ENCODE results near the gene TMEM141.
"Not testable (repeated sequence)": the region's sequence is repeated elsewhere in the genome, so short reads cannot be mapped to it uniquely, and the experiment has no call there.

The TMEM141 gene

GRCh38 chr9:136773386-136774044 lies 17.6 kb upstream of the TMEM141 start:
- no peak for DNase-seq (ENCODE audit: low read depth)

GRCh38 chr9:136774416-136775045 lies 16.6 kb upstream of the TMEM141 start:
- DNase-seq (ENCODE audit: low read depth): no peak

GRCh38 chr9:136775191-136775590 lies 16.0 kb upstream of the TMEM141 start:
- no peak for DNase-seq (ENCODE audit: low read depth)

- no peak for DNase-seq (ENCODE audit: low read depth)
These were observed 14.2 kb upstream of the TMEM141 start for GRCh38 chr9:136776947-136777346.

- DNase-seq (ENCODE audit: low read depth): no peak
These were observed 13.8 kb upstream of the TMEM141 start for GRCh38 chr9:136777359-136777758.

- no peak for DNase-seq (ENCODE audit: low read depth)
These were observed 11.3 kb upstream of the TMEM141 start for GRCh38 chr9:136779808-136780207.

- DNase-seq (ENCODE audit: low read depth): no peak
These were observed 8.7 kb upstream of the TMEM141 start for GRCh38 chr9:136782452-136782851.

GRCh38 chr9:136784249-136784996 lies 6.7 kb upstream of the TMEM141 start:
- DNase-seq (ENCODE audit: low read depth): no peak

GRCh38 chr9:136784997-136785361 lies 6.2 kb upstream of the TMEM141 start:
- no peak for DNase-seq (ENCODE audit: low read depth)

- not testable (repeated sequence) for DNase-seq (ENCODE audit: low read depth)
These were observed 5.4 kb upstream of the TMEM141 start for GRCh38 chr9:136785565-136786355.

GRCh38 chr9:136786451-136786850 lies 4.7 kb upstream of the TMEM141 start:
- DNase-seq (ENCODE audit: low read depth): no peak

GRCh38 chr9:136786983-136787382 lies 4.2 kb upstream of the TMEM141 start:
- not testable (repeated sequence) for DNase-seq (ENCODE audit: low read depth)

GRCh38 chr9:136787690-136788400 lies 3.3 kb upstream of the TMEM141 start:
- peak; percentile 24 for DNase-seq (ENCODE audit: low read depth)

- not testable (repeated sequence) for DNase-seq (ENCODE audit: low read depth)
These were observed 2.3 kb upstream of the TMEM141 start for GRCh38 chr9:136788644-136789522.

- no peak for DNase-seq (ENCODE audit: low read depth)
These were observed 1.6 kb upstream of the TMEM141 start for GRCh38 chr9:136789523-136789937.

- no peak for DNase-seq (ENCODE audit: low read depth)
These were observed 552 bp downstream of the TMEM141 start for GRCh38 chr9:136791516-136792276.

GRCh38 chr9:136792321-136793085 lies 1.4 kb downstream of the TMEM141 start:
- DNase-seq (ENCODE audit: low read depth): no peak

GRCh38 chr9:136793086-136793946 lies 2.2 kb downstream of the TMEM141 start:
- DNase-seq (ENCODE audit: low read depth): no peak
